Stimulated activated CD8-positive, alpha-beta memory T cell treated with anti-CD3 and anti-CD28 coated beads, Interleukin-7, amount 100 ng/mL, for 1 hour (primary cell): Measurements from ENCODE around the gene PDIA5.

ENCODE experiments used
- DNase-seq, 2 donors: peaks; one replicate each; pipeline ENCODE4 v3.0.0-alpha.2; 2020; ENCODE audit warnings: low read depth in 2 of 2

PDIA5 gene

DNA sequence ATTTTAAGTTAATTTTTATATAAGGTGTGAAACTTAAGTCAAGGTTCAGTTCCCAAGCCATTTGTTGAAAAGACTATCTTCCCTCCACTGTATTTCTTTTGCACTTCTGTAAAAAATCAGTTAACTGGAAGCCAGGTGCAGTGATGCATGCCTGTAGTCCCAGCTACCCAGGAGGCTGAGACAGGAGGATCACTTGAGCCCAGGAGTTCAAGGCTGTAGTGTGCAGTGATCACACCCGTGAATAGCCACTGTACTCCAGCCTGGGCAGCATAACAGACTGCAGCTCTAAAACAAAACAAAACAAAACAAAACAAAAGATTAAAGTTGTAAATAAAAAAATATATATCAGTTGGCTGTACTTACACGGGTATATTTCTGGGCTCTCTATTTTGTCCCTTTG, 101.8 kb downstream of the PDIA5 start:
- no peak for DNase-seq

DNA sequence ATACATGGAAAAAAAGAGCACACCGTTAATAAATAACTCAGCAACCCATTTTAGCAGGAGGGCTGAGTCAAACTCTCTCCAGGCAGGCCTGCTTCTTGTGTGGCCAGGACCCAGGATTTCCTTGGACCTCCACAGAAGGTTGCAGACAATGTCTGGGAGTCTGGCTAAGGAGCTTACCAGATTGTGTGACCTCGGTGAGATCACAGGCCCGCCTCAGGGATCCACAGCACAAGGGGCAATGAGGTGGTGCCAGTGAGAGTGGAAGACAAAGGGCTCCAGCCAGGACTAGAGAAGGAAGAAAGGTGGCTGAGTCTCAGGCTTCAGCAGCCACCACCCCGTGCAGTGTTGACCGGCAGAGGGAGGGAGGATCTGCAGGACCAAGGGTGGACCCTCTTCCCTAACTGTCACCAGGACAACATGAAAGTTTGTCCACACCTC, 102.7 kb downstream of the PDIA5 start:
- no peak for DNase-seq

DNA sequence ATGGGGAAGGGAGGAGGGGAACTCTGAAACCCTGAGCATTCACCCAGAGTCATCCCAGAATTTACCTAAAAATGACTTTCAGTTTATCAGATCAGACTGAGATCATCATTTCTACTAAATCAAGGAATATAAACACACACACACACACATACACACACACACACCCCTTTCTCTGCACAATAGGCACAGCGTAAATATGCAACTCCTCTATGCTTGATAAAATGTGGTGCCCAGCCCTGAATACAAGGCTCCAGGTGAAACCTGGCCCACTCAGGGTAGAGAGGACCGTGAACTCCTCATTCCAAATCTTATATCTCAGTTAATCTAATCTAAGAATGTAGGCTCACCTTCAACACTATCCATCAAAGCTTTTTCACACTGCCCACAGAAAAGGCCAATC, 103.1 kb downstream of the PDIA5 start:
- no peak for DNase-seq

DNA sequence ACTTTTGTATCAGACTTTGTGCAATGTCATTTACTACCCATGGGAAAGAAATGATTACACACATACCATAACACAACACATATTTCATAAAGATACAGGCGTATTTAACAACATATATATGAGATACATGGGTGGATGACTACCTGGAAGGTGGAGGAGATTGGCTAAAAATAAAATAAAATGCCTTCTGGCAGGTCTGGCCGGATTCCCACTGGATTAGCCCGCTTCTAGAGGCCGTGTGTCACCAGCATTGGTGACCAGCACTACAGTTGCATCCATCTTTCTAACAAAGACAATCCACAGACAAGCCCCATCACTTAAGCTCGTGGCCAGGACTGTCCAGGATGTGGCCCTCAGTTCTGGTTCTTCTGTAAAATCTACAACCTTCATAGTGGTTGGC, 114.0 kb downstream of the PDIA5 start:
- DNase-seq, result no peak

DNA sequence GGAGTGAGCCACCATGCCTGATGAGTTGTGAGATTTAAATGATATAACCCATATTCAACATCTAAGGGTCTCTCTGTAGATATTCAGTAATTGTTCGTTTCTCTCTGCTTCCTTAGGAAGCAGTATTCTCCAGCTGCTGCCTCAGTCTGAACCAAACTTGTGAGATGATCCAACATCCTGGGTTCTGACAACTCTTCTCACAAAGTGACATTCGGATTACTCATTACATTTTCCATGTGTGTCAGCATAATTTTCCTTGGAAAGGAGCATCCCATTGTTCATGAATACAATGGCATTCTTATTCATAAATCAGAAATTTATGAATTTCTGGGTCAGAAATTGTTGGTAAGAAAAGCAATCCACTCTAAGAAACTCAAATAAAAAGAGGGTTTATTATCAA, 119.9 kb downstream of the PDIA5 start:
- DNase-seq, result no peak

DNA sequence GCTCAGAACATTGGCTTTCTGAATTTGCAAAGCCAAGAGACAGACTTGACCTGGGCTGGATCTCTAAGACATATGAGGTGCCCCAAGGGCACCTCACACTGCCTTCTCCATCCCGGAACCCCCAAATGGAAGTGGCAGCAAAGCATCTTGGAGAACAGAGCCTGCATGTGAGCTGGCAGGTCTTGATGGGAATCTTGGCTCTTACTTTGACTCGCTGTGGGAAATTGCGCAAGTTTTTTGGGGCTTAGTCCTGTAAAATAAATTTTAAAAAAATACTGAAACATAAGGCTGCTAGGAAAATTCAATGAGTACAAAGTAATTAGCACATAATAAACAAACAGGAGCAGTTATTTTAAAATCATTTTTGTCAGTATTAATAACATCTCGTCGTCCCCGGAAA, 121.2 kb downstream of the PDIA5 start:
- no peak for DNase-seq

DNA sequence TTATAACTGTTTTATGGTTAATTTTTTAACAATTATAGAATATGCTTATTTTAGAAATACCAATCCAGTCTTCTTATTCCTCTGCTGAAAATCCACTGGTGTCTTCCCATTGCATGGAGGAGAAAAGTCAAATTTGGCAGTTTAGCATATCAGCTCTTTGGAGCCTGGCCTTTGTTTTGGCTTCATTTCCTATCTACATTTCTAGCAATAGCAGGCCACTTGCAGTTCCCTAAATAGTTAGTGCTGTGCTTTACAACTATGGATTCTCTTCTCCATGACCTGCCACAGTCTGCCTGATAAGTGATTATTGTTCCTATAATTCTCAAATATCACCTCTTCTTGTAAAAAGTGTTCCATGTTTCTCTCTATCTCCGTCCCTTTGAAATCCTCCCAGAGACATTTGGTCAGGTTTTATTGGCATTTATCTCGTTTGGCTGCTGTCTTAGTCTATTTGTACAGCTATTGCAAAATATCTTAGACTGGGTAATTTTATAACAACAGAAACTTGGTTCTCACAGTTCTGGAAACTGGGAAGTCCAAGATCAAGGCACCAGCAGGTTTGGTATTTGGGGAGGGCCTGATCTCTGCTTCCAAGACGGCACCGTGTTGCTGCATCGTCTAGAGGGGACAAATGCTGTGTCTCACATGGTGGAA, 126.8 kb downstream of the PDIA5 start:
- no peak for DNase-seq

DNA sequence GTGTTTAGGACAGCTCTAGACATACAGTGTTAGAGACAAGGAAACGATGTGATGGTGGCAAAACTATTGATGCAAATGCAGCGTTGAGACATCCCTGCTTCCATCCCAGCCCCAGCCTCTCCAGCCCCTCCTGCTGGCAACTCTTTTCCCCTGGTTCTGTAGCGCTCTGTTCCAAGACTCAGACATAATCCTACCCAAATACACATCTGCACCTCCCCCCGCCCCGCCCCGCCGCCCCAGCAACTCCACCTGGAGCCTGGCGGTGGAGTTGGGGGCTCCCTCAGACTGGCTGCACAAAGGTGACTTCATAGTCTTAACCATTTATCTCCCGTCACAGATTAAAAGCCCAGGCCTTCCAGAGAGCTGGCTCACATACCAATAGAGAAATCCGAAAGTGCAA, 127.7 kb downstream of the PDIA5 start:
- no peak for DNase-seq

DNA sequence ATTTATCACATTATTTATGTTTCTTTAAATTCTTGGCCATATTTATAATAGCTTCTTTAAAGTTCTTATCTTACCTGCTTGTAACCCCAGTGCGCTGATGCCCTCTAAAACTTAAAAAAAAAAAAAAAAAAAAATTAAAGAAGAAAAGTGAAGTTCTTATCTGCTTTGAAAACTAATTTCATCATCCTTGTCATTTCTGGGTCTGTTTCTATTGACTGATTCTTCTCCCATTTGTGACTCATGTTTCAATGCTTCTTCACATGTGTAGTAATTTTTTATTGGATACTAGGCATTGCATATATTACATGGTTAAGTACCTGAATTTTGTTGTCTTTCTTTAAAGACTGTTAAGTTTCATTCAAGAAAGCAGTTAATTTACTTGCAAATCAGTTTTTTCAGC, 131.5 kb downstream of the PDIA5 start:
- no peak for DNase-seq

DNA sequence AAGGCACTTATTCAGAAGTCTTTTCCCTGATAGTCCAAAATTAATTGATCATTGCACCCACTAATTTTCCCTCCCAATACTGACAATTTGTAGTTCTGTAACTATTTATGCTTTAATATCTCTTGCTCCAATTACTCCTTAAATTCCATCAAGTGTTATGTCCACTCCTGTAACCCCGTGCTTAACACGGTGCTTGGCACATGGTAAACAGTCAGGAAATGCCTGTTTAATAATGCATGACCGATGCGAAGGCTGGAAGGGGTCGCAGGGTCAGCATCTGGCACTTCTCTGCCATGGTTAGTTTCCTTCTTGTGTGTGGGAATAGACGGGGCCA, 134.4 kb downstream of the PDIA5 start:
- no peak for DNase-seq

DNA sequence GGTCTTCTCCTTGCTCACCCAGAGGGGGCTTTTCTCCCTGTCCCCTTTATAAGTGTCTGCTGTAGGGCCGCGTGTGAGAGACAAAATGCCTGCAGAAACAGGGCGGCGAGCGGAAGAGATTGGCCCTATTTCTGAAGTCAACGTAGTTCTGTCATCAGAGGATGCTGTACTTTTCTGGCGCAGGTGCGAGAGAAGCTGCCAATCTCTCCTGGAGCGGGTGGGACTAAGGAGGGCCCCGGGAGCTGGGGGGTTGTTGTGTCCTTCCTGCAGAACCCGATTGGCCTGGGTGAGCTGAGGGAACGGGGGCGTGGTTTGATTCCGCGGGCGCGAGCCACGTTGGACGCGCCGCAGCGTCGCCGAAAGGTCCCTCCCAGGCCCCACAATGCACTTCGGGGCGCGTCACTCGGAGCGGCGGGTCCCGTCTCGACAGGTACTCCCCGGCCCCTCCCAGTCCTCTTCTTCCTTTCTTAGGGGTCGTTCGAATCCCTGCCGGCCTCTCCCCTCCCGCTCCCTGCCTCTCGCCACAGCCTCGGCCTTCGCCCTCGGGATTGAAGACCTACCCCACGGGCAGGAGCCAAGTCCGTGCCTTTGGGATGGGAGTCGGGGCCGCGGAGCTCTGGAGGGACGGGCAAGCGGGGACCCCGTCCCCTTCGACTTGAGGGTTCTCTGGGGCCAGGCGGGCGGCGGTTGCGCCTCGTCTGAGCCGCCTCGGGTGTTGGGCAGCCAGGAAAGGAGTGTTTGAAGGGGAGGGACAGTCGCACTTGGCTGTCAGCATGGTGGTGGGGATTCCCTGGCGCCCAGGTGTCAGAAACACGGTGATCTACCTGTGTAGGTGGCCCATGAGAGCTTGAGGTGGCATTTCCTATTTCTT, 135.0 kb downstream of the PDIA5 start, which contains the start of gene SEC22A:
Gene SEC22A (plus strand): TSS at position 387 of the 871 bp plus-strand sequence. CDS start 7,275 bp downstream, outside the sequence.
- peak; percentile 87 to 88 for DNase-seq

DNA sequence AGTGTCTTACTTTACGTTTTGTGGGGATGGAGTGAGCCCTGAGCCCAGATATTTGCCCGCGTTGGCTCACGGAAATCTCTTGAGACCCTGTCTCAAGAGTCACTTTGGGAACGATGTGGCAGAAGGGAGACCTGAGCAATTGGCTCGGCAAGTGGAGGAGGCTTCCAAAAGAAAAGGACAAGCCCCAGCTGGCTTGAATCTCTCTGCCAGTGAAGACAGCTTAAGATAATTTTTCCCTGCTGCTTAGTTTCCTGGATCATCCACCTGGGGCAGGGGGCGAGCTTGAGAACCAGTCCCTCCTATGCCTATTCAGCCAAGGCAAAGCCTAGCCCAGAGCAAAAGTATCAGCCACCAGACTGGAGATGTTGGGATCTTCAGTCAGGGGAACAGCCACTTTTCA, 135.6 kb downstream of the PDIA5 start:
- DNase-seq, result no peak
